ENCODE data around the gene INSL6.

DNA sequence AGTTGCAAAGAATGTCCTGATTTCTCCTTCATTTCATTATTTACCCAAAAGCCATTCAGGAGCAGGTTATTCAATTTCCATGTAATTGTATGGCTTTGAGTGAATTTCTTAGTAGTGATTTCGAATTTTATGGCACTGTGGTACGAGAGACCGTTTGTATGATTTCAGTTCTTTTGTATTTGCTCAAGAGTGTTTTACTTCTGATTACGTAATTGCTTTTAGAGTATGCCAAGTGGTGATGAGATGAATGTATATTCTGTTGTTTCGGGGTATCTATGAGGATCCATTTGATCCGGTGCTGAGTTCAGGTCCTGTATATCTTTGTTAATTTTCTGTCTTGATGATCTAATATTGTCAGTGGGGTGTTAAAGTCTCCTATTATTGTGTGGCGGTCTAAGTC, 41.2 kb downstream of the INSL6 start:
- TF ChIP-seq, protein P1, sequence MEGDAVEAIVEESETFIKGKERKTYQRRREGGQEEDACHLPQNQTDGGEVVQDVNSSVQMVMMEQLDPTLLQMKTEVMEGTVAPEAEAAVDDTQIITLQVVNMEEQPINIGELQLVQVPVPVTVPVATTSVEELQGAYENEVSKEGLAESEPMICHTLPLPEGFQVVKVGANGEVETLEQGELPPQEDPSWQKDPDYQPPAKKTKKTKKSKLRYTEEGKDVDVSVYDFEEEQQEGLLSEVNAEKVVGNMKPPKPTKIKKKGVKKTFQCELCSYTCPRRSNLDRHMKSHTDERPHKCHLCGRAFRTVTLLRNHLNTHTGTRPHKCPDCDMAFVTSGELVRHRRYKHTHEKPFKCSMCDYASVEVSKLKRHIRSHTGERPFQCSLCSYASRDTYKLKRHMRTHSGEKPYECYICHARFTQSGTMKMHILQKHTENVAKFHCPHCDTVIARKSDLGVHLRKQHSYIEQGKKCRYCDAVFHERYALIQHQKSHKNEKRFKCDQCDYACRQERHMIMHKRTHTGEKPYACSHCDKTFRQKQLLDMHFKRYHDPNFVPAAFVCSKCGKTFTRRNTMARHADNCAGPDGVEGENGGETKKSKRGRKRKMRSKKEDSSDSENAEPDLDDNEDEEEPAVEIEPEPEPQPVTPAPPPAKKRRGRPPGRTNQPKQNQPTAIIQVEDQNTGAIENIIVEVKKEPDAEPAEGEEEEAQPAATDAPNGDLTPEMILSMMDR (IDR thresholded peaks at IDR 0.05; ENCODE audit: control extremely low read depth in 1 of 3, insufficient read depth in 1 of 3, low read depth in 1 of 3, low read length in 3 of 3): no peak
- TF ChIP-seq MAX (IDR thresholded peaks at IDR 0.05): no peak
- no peak for TF ChIP-seq EP300 (IDR thresholded peaks at IDR 0.05; ENCODE audit: borderline replicate concordance in 1 of 2, low read depth in 2 of 2, low read length in 2 of 2)
- TF ChIP-seq SRF (IDR thresholded peaks at IDR 0.05; ENCODE audit: low read depth, low read length): no peak
- no peak for TF ChIP-seq RFX5 (IDR thresholded peaks at IDR 0.05; ENCODE audit: borderline replicate concordance, low read depth, low read length)
- TF ChIP-seq ZNF274 (IDR thresholded peaks at IDR 0.05; ENCODE audit: borderline replicate concordance, extremely low read depth, low read length): no peak
- no peak for TF ChIP-seq BRCA1 (IDR thresholded peaks at IDR 0.05; ENCODE audit: low read depth, low read length)
- TF ChIP-seq POLR2A (IDR thresholded peaks at IDR 0.05; ENCODE audit: control extremely low read depth in 1 of 2, low read depth in 2 of 2, low read length in 2 of 2): no peak
- no peak for TF ChIP-seq YY1 (IDR thresholded peaks at IDR 0.05; ENCODE audit: low read depth, low read length)
- TF ChIP-seq GTF2F1 (IDR thresholded peaks at IDR 0.05; ENCODE audit: borderline replicate concordance, low read depth, low read length): no peak
- no peak for TF ChIP-seq EGR1 (IDR thresholded peaks at IDR 0.05; ENCODE audit: borderline replicate concordance, low read depth, low read length)

Data from H1 (cell line).